ENCODE data around the gene KRT2.

Gene KRT2

DNA sequence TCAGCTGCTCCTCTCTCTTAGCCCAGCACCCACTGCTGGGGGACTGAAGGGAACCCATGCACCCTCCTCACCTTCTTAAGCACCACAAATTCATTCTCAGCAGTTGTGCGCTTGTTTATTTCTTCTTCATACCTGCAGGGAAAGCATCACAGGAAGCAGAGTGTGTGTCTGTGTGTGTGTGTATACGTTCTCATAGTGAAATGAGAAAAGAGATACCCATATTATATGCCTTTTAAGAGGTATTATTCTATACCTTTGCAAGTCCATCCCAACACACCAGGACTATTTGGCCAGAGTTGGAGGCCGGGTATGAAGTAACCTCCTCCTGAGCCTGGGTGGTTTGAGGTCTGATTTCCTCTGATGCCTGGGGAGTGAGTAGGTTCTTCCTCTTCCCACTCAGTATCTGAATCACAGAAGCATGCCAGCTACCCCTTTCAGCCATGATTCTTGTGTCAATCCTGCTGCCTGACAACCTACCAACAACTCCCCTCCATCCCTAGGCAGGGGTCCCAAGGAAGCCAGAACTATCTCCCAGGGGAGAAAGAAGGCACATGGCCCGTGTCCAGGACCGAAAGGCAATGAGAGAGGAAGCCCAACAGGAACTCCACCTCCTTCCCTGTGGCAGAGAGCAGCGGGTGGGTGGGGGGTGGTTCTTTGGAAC, 36.7 kb downstream of the KRT2 start:
- DNase-seq (ENCODE audit: low spot score) = no peak

DNA sequence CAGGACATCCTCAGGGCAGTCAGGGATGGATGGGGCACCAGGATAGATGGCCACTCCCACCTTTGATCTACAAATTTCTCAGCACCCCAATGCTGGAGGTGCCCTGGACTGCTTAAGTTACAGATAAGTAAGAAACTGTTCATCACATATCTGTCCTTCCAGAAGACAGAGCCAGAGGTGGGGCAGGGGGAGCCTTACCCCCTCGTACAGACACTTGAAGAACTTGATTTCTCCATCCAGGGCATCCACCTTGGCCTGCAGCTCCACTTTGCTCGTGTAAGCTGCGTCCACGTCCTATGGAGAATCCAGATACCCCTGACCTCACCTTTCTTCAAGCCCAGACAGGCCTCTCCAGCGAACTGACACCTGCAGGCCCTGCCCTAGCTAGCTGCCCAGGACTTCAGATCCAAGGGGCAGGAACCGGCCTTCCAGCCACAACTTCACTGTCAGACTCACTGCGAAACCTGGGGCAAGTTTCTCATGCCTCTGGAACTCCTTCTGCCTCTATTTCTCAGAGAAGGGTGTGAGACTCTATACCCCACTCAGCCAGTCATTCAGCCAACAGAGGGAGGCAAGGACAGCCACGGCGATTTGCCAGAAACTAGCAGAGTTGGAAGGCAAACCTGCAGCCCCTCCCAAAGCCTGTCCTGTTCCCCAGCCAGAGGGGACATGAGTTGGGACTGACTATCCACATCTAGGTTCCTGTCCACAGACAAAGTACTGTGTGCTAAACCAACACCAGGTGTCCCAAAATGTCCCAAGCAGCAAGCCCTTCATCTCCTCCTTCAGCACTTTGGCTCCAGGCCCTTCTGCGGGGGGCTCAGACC, 37.4 kb downstream of the KRT2 start:
- no peak for DNase-seq (ENCODE audit: low spot score)

DNA sequence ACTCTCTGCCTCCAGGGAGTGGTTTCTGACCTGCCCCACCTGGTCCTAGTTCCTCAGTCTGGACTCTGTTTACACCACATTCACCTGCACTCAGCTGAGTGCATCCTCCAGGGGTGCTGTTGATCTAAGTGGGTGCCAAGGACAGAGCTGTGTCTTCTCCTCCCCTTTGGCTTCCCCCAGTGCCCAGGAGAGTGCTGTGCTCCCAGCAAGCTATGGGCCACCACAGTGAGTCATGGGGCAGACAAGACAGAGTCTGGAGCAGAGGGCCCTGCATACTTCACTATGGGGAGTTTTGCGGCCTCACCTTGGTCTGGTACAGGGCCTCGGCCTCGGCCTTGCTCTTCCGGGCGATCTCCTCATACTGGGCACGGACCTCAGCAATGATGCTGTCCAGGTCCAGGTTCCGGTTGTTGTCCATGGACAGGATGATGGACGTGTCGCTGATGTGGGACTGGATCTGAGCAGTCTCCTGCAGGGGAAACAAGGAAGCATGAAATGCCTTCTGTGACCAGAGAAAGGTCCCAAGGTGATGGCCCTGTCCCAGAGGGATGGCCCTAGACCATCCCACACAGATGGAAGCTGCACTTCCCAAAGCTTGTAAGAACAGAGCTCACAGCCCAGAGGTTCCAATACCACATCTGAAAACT, 38.5 kb downstream of the KRT2 start:
- no peak for DNase-seq (ENCODE audit: low spot score)

DNA sequence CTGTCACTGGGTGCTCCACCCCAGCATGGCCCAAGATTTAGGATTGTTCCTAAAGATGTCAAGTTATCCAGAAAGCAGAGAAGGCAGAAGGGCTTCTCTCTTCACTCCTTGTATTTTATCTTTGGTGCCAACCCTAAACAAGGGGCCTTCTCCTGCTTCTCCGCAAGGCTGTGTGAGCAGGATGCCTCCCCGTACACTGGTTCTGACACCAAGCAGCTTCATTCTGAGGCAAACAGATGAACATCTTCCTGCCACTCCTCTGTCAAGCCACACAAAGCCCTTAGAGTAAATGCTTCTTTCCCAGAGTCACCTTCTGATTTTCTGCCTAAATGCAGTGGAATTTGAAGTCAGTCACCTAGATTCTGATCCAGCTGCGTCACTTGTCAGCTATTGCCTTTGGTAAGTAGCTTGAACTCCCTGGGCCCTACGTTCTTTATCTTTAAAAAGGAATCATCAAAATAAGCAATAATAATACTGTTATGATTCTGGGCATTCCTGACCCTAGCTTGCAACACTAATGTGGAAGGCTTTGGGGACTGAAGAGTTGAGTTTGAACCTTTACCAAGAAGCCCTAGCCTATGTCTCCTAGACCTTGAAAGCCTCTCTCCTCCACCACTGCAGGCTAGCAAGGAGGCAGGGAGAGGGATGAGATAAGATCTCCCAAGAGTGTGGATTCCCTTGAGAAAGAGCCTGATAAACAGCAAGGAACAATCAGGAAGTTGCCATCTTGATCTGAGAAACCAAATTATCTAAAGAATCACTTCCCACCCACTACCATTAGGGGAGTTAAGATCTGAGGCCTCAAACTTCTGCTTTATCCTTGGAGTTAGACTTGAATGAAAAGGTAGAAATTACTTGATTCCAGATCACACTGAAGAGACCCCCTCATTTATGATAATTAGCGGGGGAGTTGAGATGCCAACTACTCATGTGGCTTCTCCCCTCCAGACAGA, 39.3 kb downstream of the KRT2 start:
- DNase-seq (ENCODE audit: low spot score) = no peak

DNA sequence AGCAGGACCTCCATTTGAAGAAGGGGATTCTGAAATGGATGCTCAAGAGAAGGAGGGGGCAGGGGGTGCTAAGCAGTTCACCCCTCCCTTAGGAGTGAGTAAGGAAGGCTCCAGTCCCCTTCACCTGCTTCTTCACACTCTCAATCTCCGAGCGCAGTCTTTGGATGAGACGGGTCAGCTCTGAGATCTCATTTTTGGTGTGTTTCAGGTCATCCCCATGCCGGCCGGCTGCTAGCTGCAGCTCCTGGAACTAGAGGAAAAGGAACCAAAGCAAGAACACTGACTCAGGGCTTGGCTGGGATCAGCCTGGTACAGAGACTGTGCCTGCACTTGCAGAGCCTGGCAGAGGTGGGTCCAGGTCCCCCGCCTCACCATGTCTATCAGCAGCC, 40.9 kb downstream of the KRT2 start:
- DNase-seq (ENCODE audit: low spot score) = no peak

DNA sequence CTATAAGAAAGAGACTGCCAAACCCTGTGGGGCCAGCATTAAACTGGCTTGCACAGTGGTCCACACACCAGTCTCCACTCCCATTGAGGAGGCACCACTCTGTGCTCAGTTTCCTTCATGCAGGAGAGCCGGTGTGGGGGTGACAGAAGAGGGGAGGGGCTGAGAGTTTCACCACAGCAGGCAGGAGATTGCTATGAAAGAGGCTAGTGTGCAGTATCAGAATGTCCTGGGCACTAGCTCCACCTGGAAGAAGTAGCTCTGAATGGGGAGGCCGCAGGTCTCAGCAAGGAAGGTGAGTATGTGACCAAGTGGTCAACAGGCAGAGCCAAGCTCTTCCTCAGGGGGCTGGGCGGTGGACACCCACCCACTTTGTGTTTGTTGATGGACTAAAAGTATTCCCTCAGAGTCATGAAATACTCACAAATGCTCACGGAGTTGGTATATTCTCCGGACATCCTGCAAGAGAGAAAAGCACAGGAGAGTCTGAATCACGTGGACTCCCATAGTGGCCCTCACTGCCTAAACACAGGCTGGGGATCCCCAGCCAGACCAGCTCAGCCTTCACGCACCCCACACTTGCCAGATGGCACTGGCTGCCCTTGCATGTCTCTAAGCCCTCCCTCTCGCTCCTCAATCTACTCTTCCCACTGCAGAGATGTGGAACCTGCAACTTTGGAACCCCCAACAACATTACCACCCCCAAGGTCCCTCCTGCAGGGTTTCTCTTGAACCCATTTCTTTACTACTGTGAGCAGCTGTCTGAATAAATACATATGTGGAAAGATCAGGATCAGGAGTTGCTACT, 43.0 kb downstream of the KRT2 start:
- no peak for DNase-seq (ENCODE audit: low spot score)

DNA sequence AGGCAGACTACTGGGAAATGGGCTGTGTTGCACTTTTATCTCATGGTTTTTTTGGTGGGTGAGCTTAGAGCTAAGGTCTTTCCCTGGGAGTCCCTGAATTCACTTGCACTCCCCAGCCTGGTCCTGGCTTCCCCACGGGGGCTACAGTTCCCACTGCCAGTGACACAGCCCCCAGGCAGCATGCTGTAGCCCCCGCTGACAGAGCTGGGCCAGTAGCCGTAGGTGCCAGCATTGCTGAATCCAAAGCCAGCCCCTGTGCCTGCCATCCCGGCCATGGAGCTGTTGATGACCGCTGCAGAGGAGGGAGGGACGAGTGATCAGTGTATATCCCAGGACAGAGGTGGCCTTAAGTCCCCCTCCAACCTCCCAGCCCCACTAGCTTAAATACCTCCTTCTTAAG, 43.9 kb downstream of the KRT2 start:
- DNase-seq (ENCODE audit: low spot score) = no peak

DNA sequence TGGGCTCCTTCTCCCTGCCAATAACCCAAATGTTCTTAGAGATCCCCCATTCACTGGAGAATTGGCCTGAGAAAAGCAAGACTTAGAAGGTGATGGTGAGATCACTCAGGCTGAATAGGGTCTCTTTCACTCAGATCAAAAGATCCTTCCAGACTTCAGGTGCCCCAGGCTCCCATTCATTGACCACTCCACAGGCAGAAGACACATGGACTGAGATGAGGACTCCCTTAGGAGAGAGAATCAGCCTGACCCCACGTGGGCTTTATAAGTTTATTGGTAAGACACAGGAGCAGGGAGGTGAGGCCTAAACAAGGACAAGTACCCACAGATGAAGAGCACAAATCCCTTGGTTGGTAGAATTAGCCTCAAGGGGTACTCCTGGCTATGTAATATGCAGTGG, 44.7 kb downstream of the KRT2 start:
- no peak for DNase-seq (ENCODE audit: low spot score)

DNA sequence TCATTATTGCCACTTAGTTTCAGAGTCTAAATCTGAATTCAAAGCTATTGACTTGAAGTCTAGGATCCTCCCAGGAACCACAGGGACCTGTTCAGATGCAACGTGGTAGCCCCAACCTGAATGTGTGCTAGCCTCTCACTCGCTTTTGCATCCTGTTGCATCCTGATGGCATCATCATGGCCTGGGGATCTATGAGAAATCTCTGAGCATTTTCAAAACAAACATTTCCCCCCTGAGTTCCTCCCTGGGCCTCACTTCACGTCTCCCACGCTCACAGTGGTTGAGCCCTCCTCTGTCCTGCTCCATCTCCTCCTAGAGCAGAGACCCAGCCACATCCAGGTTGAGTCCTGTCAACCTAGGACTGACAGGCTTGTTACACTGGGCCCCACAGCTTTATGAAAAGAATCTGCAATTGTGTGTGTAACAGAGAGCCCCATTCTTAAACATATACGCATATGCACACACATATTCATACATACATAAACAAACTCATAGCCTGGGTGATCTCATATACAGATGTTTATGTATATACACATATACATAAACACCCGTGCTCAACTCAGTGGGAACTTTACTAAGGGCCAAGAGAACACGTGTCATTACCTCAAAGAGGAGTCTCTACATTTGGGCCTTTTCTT, 45.3 kb downstream of the KRT2 start:
- DNase-seq (ENCODE audit: low spot score) = no peak

DNA sequence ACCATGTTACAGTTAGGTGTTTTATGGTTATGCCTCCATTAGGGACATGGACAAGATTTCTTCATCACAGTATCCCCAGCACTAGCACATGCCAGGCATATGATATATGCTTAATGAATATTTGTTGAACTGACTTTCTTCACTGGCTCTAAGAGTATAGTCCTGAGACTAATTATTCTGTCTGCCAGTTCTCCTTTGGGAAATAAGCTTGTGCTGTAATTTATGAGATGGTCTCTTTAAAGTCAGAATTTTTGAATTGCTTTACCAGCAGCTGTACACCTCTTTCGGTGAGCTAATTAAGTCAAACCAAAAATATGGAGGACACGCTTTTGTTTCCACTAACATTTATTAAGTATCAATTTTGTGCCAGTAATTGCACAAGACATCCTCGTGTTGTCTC, 45.9 kb downstream of the KRT2 start:
- DNase-seq (ENCODE audit: low spot score) = no peak

DNA sequence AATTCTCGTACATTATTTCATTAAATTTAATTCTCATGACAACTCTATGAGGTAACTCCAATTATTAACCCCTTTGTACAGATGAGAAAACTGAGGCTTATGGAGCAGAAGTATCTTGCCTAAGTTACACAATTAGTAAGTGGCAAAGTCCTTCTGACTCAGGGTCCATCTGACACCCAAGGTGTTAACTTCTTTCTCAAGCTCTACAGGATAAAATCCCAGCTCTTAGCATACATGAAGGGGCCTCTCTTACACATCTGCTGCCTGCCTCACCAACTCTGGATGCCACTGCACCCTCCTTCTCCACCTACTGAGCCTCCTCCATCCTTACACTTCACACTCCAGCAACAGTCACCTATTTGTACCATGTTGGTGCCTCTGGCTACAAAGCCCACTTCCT, 46.5 kb downstream of the KRT2 start:
- DNase-seq (ENCODE audit: low spot score) = no peak

DNA sequence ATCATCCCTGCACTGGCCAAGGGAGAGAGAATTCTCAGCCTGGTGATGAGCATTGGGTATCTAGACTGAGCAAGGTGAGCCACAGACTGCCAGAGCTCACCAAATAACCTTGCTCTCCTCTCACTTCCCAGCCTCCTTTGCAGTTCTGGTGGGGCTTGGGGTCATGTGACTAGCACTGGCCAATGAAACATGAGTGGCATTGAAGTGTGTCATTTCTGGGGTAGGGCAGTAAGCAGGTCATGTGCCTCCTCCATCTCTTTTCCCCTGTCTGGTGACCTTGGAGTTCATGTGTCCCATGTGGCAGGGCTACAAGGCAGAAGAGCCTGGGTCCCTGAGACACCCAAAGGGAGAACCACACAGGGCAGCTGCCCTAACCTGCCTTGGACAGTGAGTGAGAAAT, 47.2 kb downstream of the KRT2 start:
- no peak for DNase-seq (ENCODE audit: low spot score)

DNA sequence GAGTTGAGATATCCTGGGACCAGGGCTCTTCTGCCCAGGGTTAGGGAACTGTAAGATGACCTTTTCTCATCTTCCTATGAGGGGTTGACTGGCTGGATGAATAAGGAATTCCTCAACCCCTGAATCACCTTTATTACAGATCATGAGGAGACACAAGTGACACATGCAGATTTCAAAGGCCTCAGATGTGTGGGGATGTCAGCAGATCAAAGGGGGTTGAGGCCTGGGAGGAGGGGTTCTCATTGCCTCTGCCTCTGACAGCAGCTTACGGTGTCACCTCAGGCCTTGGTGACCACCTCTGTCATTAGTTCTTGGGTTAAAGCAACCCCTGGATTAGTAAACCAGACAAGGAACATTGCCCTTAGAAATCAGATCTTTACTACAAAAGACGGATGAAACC, 48.7 kb downstream of the KRT2 start:
- no peak for DNase-seq (ENCODE audit: low spot score)

DNA sequence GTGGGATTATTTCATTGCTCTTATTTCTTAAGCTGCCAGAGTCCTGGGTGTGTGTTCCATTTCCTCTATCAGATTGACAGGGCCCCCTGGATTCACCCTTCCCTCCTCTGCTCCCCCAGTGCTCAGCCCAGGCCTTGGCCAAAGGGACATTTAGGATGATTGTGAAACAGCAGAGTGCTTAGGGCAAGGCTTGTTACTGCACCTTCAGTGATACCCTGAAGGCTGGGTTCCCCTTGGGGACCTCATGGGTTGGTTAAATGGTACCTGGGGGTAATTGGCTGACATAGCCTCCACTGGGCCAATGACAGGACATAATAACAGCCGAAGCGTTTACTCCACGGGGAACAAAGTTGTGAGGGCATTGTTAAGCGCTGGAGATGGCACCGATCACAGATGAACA, 49.5 kb downstream of the KRT2 start:
- no peak for DNase-seq (ENCODE audit: low spot score)

DNA sequence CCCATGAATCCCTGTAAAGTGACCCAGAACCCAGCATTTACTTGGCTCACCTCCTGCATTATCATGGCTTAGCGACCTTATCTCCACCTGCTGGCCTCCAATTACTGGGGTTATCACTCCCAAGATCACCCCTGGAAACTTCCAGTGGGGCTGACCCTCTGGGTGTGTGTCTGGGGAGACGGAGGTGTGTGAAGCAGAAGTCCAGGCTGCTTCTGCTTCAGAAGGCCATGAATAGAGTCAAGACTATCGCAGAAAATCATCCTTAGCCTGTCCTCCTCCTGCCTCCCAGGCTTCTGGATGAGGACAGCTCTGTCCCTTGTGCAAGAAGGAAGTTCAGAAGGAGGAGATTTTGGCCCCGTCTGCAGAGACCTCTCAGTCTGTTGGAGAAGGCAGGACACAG, 50.3 kb downstream of the KRT2 start:
- DNase-seq (ENCODE audit: low spot score) = no peak

DNA sequence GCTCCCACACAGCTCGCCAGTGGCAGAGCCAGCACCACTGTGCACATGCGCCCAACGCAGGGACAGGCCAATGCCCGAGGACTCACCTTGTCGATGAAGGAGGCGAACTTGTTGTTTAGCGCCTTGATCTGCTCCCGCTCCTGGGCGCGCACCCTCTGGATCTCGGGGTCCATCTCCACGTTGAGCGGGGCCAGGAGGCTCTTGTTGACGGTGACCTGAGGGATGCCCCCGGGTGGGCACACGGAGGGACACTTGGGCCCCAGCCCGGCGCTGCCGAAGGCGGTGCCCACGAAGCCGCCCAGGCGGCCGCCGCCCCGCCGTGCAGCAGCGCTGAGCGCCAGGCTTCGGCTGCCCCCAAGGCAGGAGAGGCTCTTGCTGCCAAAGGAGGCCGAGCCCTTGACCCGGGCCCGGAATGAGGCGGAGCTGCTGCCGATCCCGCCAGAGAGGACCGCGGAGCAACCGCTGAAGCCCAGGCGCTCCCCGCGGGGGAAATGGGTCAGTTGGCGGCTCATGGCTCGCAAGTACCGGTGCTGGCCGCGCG, 51.0 kb downstream of the KRT2 start, which contains the start of gene KRT72:
Gene KRT72, minus strand, starts transcription at position 523 of the 541 bp plus-strand sequence. Its CDS starts 11 bp downstream, at position 512.
- no peak for DNase-seq (ENCODE audit: low spot score)

DNA sequence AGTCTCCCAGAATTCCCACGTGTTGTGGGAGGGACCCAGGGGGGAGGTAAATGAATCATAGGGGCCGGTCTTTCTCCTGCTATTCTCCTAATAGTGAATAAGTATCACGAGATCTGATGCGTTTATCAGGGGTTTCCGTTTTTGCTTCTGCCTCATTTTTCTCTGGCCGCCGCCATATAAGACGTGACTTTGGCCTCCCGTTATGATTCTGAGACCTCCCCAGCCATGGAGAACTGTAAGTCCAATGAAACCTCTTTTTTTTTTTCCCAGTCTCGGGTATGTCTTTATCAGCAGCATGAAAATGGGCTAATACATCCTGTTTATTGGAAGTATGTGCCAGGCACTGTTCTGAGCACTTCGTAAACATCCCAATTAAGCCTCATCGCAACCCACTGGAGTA, 51.5 kb downstream of the KRT2 start:
- no peak for DNase-seq (ENCODE audit: low spot score)

DNA sequence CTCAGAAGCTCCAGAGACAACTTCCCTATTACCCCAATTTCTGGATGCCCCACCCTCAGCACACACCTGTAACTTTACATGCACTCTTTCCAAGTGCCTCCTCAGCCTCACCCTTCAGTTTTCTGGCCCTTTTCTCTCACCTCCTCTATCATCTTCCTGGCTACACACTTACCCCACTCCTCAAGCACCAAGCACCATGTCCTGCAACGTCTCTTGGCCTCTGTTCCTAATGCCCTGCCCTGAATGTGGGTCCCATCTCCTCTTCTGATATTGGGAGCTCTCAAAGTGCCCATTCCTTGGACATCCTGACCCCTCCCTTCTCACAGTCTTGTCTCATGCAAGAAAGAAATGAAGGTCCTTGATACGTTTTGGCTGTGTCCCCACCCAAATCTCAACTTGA, 51.9 kb downstream of the KRT2 start:
- DNase-seq (ENCODE audit: low spot score) = no peak

DNA sequence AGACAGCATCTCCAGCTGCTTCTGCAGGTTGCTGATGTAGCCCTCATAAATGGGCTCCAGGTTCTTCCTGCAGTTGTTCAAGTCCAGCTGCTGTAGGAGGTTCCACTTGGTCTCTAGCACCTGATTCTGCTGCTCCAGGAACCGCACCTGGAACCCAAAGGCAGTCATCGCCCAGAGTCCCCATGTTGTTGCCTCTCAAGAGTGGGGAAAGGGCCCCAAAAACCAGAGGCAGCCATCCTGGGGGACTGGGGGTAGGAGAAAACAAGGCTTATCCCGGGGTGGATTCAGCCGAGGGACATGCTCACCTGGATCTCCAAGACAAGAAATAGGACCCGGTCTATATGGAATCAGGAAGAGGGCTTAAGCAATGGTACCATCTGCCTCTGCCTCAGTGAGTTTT, 53.0 kb downstream of the KRT2 start:
- no peak for DNase-seq (ENCODE audit: low spot score)

Measured in hepatic stellate cell (primary cell).